ENCODE measurements around the gene LCN15. TPM values are rescaled to one million over a fixed set of nuclear protein-coding genes. Genes with fewer than 3 reads are reported as not detected.
A peak's percentile ranks its signal among the peaks of the same experiment; 100 is the strongest.

Gene LCN15
- total and polyA plus RNA-seq, 11 donors = 0.64 to 2.8 (median 1.2) TPM; not detected in 4

- no peak overlapping the region for H3K4me3 ChIP-seq
- H3K27me3 ChIP-seq = no peaks in the 10 kb centered on the region
- H3K4me1 ChIP-seq = peaks cover 16 to 92% (median 64%) of the 10 kb centered on the region in 12 donors
- 68 to 80% (median 73%) methylated on average over 7 of the region's 7 CpGs for WGBS, 4 donors
- ATAC-seq = no peak
- no peak overlapping the region for H3K27ac ChIP-seq
- H3K36me3 ChIP-seq = peaks cover 3 to 59% (median 49%) of the 10 kb centered on the region in 9 donors
- intact Hi-C loops (cut with DNase I) = loop anchor here in 3 of 10 donors (5.0 kb wide), 1 partner anchor 37 kb away; the partner anchor contains the start of gene AGPAT2 (in 3 of the 3)
- no peak for TF ChIP-seq POLR2A (IDR thresholded peaks at IDR 0.05)
- TF ChIP-seq, protein P1, sequence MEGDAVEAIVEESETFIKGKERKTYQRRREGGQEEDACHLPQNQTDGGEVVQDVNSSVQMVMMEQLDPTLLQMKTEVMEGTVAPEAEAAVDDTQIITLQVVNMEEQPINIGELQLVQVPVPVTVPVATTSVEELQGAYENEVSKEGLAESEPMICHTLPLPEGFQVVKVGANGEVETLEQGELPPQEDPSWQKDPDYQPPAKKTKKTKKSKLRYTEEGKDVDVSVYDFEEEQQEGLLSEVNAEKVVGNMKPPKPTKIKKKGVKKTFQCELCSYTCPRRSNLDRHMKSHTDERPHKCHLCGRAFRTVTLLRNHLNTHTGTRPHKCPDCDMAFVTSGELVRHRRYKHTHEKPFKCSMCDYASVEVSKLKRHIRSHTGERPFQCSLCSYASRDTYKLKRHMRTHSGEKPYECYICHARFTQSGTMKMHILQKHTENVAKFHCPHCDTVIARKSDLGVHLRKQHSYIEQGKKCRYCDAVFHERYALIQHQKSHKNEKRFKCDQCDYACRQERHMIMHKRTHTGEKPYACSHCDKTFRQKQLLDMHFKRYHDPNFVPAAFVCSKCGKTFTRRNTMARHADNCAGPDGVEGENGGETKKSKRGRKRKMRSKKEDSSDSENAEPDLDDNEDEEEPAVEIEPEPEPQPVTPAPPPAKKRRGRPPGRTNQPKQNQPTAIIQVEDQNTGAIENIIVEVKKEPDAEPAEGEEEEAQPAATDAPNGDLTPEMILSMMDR (IDR thresholded peaks at IDR 0.05) = no peak
- H3K9me3 ChIP-seq = no peaks in the 10 kb centered on the region
- DNase-seq = no peak
Measured at GRCh38 chr9:136724772-136725171, 39.5 kb downstream of the LCN15 start.

DNA sequence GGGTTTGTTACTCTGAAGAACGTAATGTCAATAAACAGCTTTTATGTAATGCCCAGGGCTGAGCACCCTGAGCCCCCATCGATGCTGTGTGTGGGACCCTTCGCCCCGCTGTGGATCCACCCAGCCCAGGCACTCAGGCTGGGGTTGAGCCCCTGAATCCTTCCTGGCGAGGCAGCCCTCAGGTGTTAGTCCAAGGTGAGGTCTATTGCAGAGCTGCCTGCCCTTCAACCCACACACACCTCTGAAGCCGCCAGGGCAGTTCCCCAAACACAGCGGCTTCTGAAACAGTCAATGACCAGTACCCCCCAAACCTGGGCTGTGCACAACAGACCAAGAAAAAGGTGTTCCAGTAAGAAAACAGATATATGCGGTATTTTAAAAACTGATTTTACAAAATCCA, 40.3 kb downstream of the LCN15 start:
- H3K4me1 ChIP-seq = peaks cover 14 to 93% (median 65%) of the 10 kb centered on the region in 12 donors
- no peak for TF ChIP-seq POLR2A (IDR thresholded peaks at IDR 0.05)
- TF ChIP-seq, protein P1 (IDR thresholded peaks at IDR 0.05) = no peak

DNA sequence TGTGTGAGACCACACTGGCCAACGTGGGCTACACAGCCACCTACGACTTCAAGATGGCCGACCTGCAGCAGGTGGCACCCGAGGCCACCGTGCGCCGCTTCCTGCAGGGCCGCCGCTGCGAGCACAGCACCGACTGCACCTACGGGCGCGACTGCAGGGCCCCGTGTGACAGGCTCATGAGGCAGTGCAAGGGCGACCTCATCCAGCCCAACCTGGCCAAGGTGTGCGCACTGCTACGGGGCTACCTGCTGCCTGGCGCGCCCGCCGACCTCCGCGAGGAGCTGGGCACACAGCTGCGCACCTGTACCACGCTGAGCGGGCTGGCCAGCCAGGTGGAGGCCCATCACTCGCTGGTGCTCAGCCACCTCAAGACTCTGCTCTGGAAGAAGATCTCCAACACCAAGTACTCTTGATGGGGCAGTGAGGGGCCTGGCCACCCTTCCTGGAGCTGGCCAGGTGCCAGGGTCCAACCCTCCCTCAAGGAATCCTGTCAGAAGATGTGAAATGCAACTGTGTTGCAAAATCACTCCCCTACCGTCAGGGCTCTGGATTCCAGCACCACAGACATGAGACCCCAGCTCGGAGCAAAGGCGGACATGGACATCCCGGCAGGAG, 40.8 kb downstream of the LCN15 start:
- Histone ChIP-seq H3K4me1 (peaks cover 11 to 93% (median 60%) of the 10 kb centered on the region in 12 donors), H3K9me3 (no peaks in the 10 kb centered on the region), H3K27ac (no peak overlapping the region), H3K36me3 (peaks cover 3 to 59% (median 49%) of the 10 kb centered on the region in 9 donors), H3K4me3 (no peak overlapping the region), H3K27me3 (no peaks in the 10 kb centered on the region)
- TF ChIP-seq, protein P1 (IDR thresholded peaks at IDR 0.05) = no peak
- no peak for TF ChIP-seq POLR2A (IDR thresholded peaks at IDR 0.05)
- 90 to 96% (median 92%) methylated on average over 24 to 32 of the region's 32 CpGs for WGBS, 4 donors
- DNase-seq = no peak
- ATAC-seq = no peak
- intact Hi-C loops (cut with DNase I) = no loop called here

More for the DNA sequence above, 40.3 kb downstream of the LCN15 start:
- no peak overlapping the region for H3K27ac ChIP-seq
- H3K4me3 ChIP-seq = no peak overlapping the region
- H3K27me3 ChIP-seq = no peaks in the 10 kb centered on the region
- ATAC-seq = no peak
- intact Hi-C loops (cut with DNase I) = no loop called here
- DNase-seq = no peak
- peaks cover 3 to 59% (median 49%) of the 10 kb centered on the region in 9 donors for H3K36me3 ChIP-seq
- no peaks in the 10 kb centered on the region for H3K9me3 ChIP-seq
- 94 to 98% (median 96%) methylated on average over 7 to 8 of the region's 8 CpGs for WGBS, 4 donors

DNA sequence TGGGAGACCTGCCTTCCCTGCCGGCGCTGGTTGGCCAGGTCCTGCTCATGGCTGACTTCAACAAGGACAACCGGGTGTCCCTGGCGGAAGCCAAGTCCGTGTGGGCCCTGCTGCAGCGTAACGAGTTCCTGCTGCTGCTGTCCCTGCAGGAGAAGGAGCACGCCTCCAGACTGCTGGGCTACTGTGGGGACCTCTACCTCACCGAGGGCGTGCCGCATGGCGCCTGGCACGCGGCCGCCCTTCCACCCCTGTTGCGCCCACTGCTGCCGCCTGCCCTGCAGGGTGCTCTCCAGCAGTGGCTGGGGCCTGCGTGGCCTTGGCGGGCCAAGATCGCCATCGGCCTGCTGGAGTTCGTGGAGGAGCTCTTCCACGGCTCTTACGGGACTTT, 41.4 kb downstream of the LCN15 start:
- Histone ChIP-seq H3K27me3 (no peaks in the 10 kb centered on the region), H3K4me3 (no peak overlapping the region), H3K4me1 (peaks cover 11 to 91% (median 58%) of the 10 kb centered on the region in 12 donors), H3K36me3 (peaks cover 3 to 59% (median 49%) of the 10 kb centered on the region in 9 donors), H3K9me3 (no peaks in the 10 kb centered on the region), H3K27ac (peak overlapping the region in 1 of 12 donors; percentile 61)
- no peak for TF ChIP-seq POLR2A (IDR thresholded peaks at IDR 0.05)
- TF ChIP-seq, protein P1 (IDR thresholded peaks at IDR 0.05) = no peak
- DNase-seq (no peak), ATAC-seq (no peak)
- WGBS, 4 donors = 86 to 93% (median 88%) methylated on average over 11 to 24 of the region's 24 CpGs
- intact Hi-C loops (cut with DNase I) = no loop called here

Measured in heart left ventricle (tissue), 16 donors.